ENCODE measurements around the gene RIPPLY3.

RIPPLY3 gene

GRCh38 chr21:37006486-37007291 is at the start of gene RIPPLY3:
Gene RIPPLY3 (plus strand): TSS chr21:37006702. CDS start chr21:37006773, 71 bp downstream.
- in situ Hi-C loops (cut with HindIII; ENCODE audit: low pct_ligation_motif_present, low pct_unique_long_range_greater_than_20kb, low sequenced_read_pairs) = no loop called here
- no peak for DNase-seq

- in situ Hi-C loops (cut with HindIII; ENCODE audit: low pct_ligation_motif_present, low pct_unique_long_range_greater_than_20kb, low sequenced_read_pairs) = no loop called here
- peak; percentile 4 for DNase-seq
Measured at GRCh38 chr21:36959020-36959835, 47.3 kb upstream of the RIPPLY3 start.

GRCh38 chr21:36960676-36961284 is 45.7 kb upstream of the RIPPLY3 start:
- DNase-seq = no peak
- in situ Hi-C loops (cut with HindIII; ENCODE audit: low pct_ligation_motif_present, low pct_unique_long_range_greater_than_20kb, low sequenced_read_pairs) = no loop called here

GRCh38 chr21:36962098-36962780 is 44.3 kb upstream of the RIPPLY3 start:
- DNase-seq = no peak
- in situ Hi-C loops (cut with HindIII; ENCODE audit: low pct_ligation_motif_present, low pct_unique_long_range_greater_than_20kb, low sequenced_read_pairs) = no loop called here

- in situ Hi-C loops (cut with HindIII; ENCODE audit: low pct_ligation_motif_present, low pct_unique_long_range_greater_than_20kb, low sequenced_read_pairs) = no loop called here
- DNase-seq = no peak
Measured at GRCh38 chr21:36964398-36964797, 42.1 kb upstream of the RIPPLY3 start.

- DNase-seq = no peak
- in situ Hi-C loops (cut with HindIII; ENCODE audit: low pct_ligation_motif_present, low pct_unique_long_range_greater_than_20kb, low sequenced_read_pairs) = no loop called here
Measured at GRCh38 chr21:36964827-36965719, 41.4 kb upstream of the RIPPLY3 start.

- no peak for DNase-seq
- in situ Hi-C loops (cut with HindIII; ENCODE audit: low pct_ligation_motif_present, low pct_unique_long_range_greater_than_20kb, low sequenced_read_pairs) = no loop called here
Measured at GRCh38 chr21:36965720-36966065, 40.8 kb upstream of the RIPPLY3 start.

GRCh38 chr21:36966066-36966820 is 40.3 kb upstream of the RIPPLY3 start, which contains the start of gene HLCS:
Gene HLCS (minus strand): TSS chr21:36966669. CDS start chr21:36966638, 31 bp downstream.
- in situ Hi-C loops (cut with HindIII; ENCODE audit: low pct_ligation_motif_present, low pct_unique_long_range_greater_than_20kb, low sequenced_read_pairs) = no loop called here
- DNase-seq = peak; percentile 73

GRCh38 chr21:36966821-36967768 is 39.4 kb upstream of the RIPPLY3 start:
- DNase-seq = no peak
- in situ Hi-C loops (cut with HindIII; ENCODE audit: low pct_ligation_motif_present, low pct_unique_long_range_greater_than_20kb, low sequenced_read_pairs) = no loop called here

GRCh38 chr21:36968414-36968813 is 38.1 kb upstream of the RIPPLY3 start:
- no peak for DNase-seq
- in situ Hi-C loops (cut with HindIII; ENCODE audit: low pct_ligation_motif_present, low pct_unique_long_range_greater_than_20kb, low sequenced_read_pairs) = no loop called here

- no peak for DNase-seq
- in situ Hi-C loops (cut with HindIII; ENCODE audit: low pct_ligation_motif_present, low pct_unique_long_range_greater_than_20kb, low sequenced_read_pairs) = no loop called here
Measured at GRCh38 chr21:36968976-36969375, 37.5 kb upstream of the RIPPLY3 start.

- no peak for DNase-seq
Measured at GRCh38 chr21:36973986-36974850, 32.3 kb upstream of the RIPPLY3 start.

GRCh38 chr21:36974851-36975192 is 31.7 kb upstream of the RIPPLY3 start:
- in situ Hi-C loops (cut with HindIII; ENCODE audit: low pct_ligation_motif_present, low pct_unique_long_range_greater_than_20kb, low sequenced_read_pairs) = no loop called here
- no peak for DNase-seq

More at GRCh38 chr21:36973986-36974850, 32.3 kb upstream of the RIPPLY3 start:
- in situ Hi-C loops (cut with HindIII; ENCODE audit: low pct_ligation_motif_present, low pct_unique_long_range_greater_than_20kb, low sequenced_read_pairs) = no loop called here

- in situ Hi-C loops (cut with HindIII; ENCODE audit: low pct_ligation_motif_present, low pct_unique_long_range_greater_than_20kb, low sequenced_read_pairs) = no loop called here
- no peak for DNase-seq
Measured at GRCh38 chr21:36976228-36976861, 30.2 kb upstream of the RIPPLY3 start.
